A549 (cell line): ENCODE data around the gene WSCD2. TPM values are rescaled to one million over a fixed set of nuclear protein-coding genes. Genes with fewer than 3 reads are reported as not detected.

Experiments used
- ATAC-seq, 2 experiments: fragments of 200-7000 bp in 1 of 2; fragments of >200 bp in 1 of 2; cut with Nextera tagmentation in 1 of 2; cut with Tn5 transposase in 1 of 2; 3 replicates each; pipeline versions ENCODE4 v1.8.0 to v1.9.1; 2018 to 2020; ENCODE audit warnings: mild to moderate bottlenecking in 1 of 2, moderate library complexity in 1 of 2
- CTCF ChIA-PET: fragments of 300-600 bp; sonication (Branson Sonifier 250); formaldehyde crosslinking; extraction: SDS; loops from one replicate; lab custom pipeline; 2021; ENCODE audit warnings: antibody characterized with exemption, inconsistent platforms; lab: Yijun Ruan, JAX
- POLR2A ChIA-PET: fragments of 350-600 bp; formaldehyde crosslinking; extraction: SDS; loops from one replicate; lab custom pipeline; 2021; ENCODE audit warnings: antibody characterized with exemption, inconsistent platforms; lab: Yijun Ruan, JAX
- DNase-seq, 2 experiments: peaks; one replicate each; pipeline versions ENCODE4 v3.0.0 to v3.0.0-alpha.2; 2011 to 2016; ENCODE audit warnings: low read depth in 1 of 2, low spot score in 1 of 2
- FAIRE-seq: peaks from 2 replicates; lab custom pipeline; 2011; peaks lifted over from hg19 to GRCh38; lab: Jason Lieb, UNC
- H3K27ac ChIP-seq, 2 experiments: fragments of >200 bp; sonication (Bioruptor Twin); formaldehyde crosslinking; 3 replicates each; pipeline ENCODE4 v1.5.1; 2016 to 2017
- H3K4me1 ChIP-seq: fragments of >200 bp; sonication (Bioruptor Twin); formaldehyde crosslinking; 3 replicates; pipeline ENCODE4 v1.6.1; 2016
- H3K4me2 ChIP-seq: fragments of >200 bp; sonication (Bioruptor Twin); formaldehyde crosslinking; 3 replicates; pipeline ENCODE4 v1.6.1; 2016
- H3K4me3 ChIP-seq: fragments of >200 bp; sonication (Bioruptor Twin); formaldehyde crosslinking; 3 replicates; pipeline ENCODE4 v1.5.1; 2016
- H3K9me3 ChIP-seq: fragments of >200 bp; sonication (Bioruptor Twin); formaldehyde crosslinking; 3 replicates; pipeline ENCODE4 v1.6.1; 2016
- CBX8 ChIP-seq: fragments of 200-600 bp; sonication (generic); IDR thresholded peaks from 2 replicates; pipeline ENCODE4 v1.6.1; 2016
- CEBPB ChIP-seq, 2 experiments: fragments of >200 bp in 1 of 2; sonication (Bioruptor Twin) in 1 of 2; formaldehyde crosslinking in 1 of 2; IDR thresholded peaks; 2 replicates each; pipeline ENCODE4 v1.6.1; 2012 to 2016
- E2F6 ChIP-seq: IDR thresholded peaks from 2 replicates; pipeline ENCODE4 v1.6.1; 2012; ENCODE audit warnings: low read depth, borderline replicate concordance
- ELK1 ChIP-seq: fragments of 150-350 bp; IDR thresholded peaks from 2 replicates; pipeline ENCODE4 v1.6.1; 2014; ENCODE audit warnings: low read depth, mild to moderate bottlenecking, low read length
- EP300 ChIP-seq, 2 experiments: fragments of >200 bp; sonication (Bioruptor Twin); formaldehyde crosslinking; IDR thresholded peaks; 2 replicates in 1 of 2; 3 replicates in 1 of 2; pipeline ENCODE4 v1.6.1; 2016 to 2017
- FOXS1 ChIP-seq: fragments of 250-450 bp; sonication (Bioruptor Pico); IDR thresholded peaks from 2 replicates; pipeline ENCODE4 v1.5.0; 2020; ENCODE audit warnings: mild to moderate bottlenecking, moderate library complexity
- HDAC2 ChIP-seq: fragments of 200-600 bp; sonication (generic); IDR thresholded peaks from 2 replicates; pipeline ENCODE4 v1.6.1; 2016
- HES2 ChIP-seq: fragments of >200 bp; sonication (Bioruptor Twin); formaldehyde crosslinking; IDR thresholded peaks from 2 replicates; pipeline ENCODE4 v1.6.1; 2016
- HOXA7 ChIP-seq: fragments of 250-450 bp; sonication (Bioruptor Pico); IDR thresholded peaks from 2 replicates; pipeline ENCODE4 v1.5.0; 2020; ENCODE audit warnings: mild to moderate bottlenecking, moderate library complexity
- JUNB ChIP-seq: fragments of >200 bp; sonication (Bioruptor Twin); formaldehyde crosslinking; IDR thresholded peaks from 2 replicates; pipeline ENCODE4 v1.6.1; 2016
- KDM1A ChIP-seq: fragments of 200-600 bp; sonication (generic); IDR thresholded peaks from 2 replicates; pipeline ENCODE4 v1.6.1; 2016; ENCODE audit warnings: low read depth, mild to moderate bottlenecking
- KDM5A ChIP-seq: fragments of 200-600 bp; sonication (generic); IDR thresholded peaks from 2 replicates; pipeline ENCODE4 v1.6.1; 2016; ENCODE audit warnings: antibody characterized with exemption, mild to moderate bottlenecking
- MAFK ChIP-seq: fragments of 450-650 bp; IDR thresholded peaks from 2 replicates; pipeline ENCODE4 v1.6.1; 2014; ENCODE audit not compliant: partially characterized antibody
- MAX ChIP-seq: IDR thresholded peaks from 2 replicates; pipeline ENCODE4 v1.6.1; 2012
- NR3C1 ChIP-seq: fragments of >200 bp; sonication (Bioruptor Twin); formaldehyde crosslinking; IDR thresholded peaks from 3 replicates; pipeline ENCODE4 v1.6.1; 2017
- POLR2AphosphoS2 ChIP-seq: conservative IDR thresholded peaks from 2 replicates; pipeline ENCODE4 v1.6.1; 2012; ENCODE audit warnings: low read length, improper control_type of control experiment, inconsistent platforms
- RCOR1 ChIP-seq: fragments of 150-350 bp; IDR thresholded peaks from 2 replicates; pipeline ENCODE4 v1.6.1; 2014; ENCODE audit warnings: antibody characterized with exemption, low read length, low read depth
- REST ChIP-seq: fragments of 200-600 bp; sonication (generic); IDR thresholded peaks from 2 replicates; pipeline ENCODE4 v1.6.1; 2016; ENCODE audit warnings: antibody characterized with exemption, mild to moderate bottlenecking, moderate library complexity
- RNF2 ChIP-seq: fragments of 200-600 bp; sonication (generic); IDR thresholded peaks from 2 replicates; pipeline ENCODE4 v1.6.1; 2016; ENCODE audit warnings: low read depth, mild to moderate bottlenecking, antibody characterized with exemption, moderate library complexity, borderline replicate concordance
- SMC3 ChIP-seq: fragments of >200 bp; sonication (Bioruptor Twin); formaldehyde crosslinking; IDR thresholded peaks from 3 replicates; pipeline ENCODE4 v1.6.1; 2018; ENCODE audit warnings: inconsistent platforms
- SREBF2 ChIP-seq: fragments of 450-650 bp; IDR thresholded peaks from 2 replicates; pipeline ENCODE4 v1.6.1; 2014; ENCODE audit warnings: mild to moderate bottlenecking, moderate library complexity
- TP53 ChIP-seq: fragments of 250-450 bp; sonication (Bioruptor Pico); IDR thresholded peaks from 2 replicates; pipeline ENCODE4 v1.5.0; 2021; ENCODE audit warnings: mild to moderate bottlenecking, moderate library complexity
- ZC3H11A ChIP-seq: fragments of 450-650 bp; IDR thresholded peaks from 2 replicates; pipeline ENCODE4 v1.6.1; 2014; ENCODE audit warnings: antibody characterized with exemption, mild to moderate bottlenecking
- WGBS: methylation state at CpG from one replicate; pipeline ENCODE4 v1.1.6; 2017; ENCODE audit errors: missing lambda C conversion rate; 5-methylcytosine and 5-hydroxymethylcytosine counted together
- polyA plus RNA-seq, 4 experiments: library from polyadenylated mRNA; depleted of rRNA in 3 of 4; stranded (reverse); fragments of >200 nt; fragmentation: RNase III in 1 of 4; extraction: RNeasy Plus Mini Kit Qiagen cat#74134 plus additional on column Dnase treatment in 1 of 4; gene quantifications; 2 replicates in 3 of 4; 3 replicates in 1 of 4; pipeline ENCODE4 v1.2.3, GENCODE V29; 2011 to 2017

Gene WSCD2
- polyA plus RNA-seq, 2 of the 4 experiments (the other 2 are of a cell fraction) = not detected

GRCh38 chr12:108103517-108103916 lies 25.6 kb upstream of the WSCD2 start:
- Histone ChIP-seq H3K4me3 (no peak overlapping the region), H3K27ac (no peak overlapping the region), H3K9me3 (no peaks in the 10 kb centered on the region), H3K4me2 (no peak overlapping the region), H3K4me1 (no peaks in the 10 kb centered on the region)
- ChIA-PET POLR2A (no interaction called here), CTCF (no interaction called here)
- no peak for DNase-seq
- TF ChIP-seq CEBPB (IDR thresholded peaks at IDR 0.05) (no peak), SREBF2 (no peak), HDAC2 (no peak), TP53 (CRISPR knock-in tag) (no peak), ELK1 (no peak), KDM5A (no peak), EP300 (IDR thresholded peaks at IDR 0.05) (no peak), E2F6 (no peak), FOXS1 (CRISPR knock-in tag) (no peak), KDM1A (no peak), HES2 (no peak), HOXA7 (CRISPR knock-in tag) (no peak), RCOR1 (no peak), CBX8 (no peak), RNF2 (no peak), MAX (no peak)
- 32% methylated on average over 3 of the region's 3 CpGs for WGBS
- ATAC-seq = no peak
- FAIRE-seq = no peak

- CTCF ChIA-PET = no interaction called here
- Histone ChIP-seq H3K9me3 (no peaks in the 10 kb centered on the region), H3K4me2 (no peak overlapping the region), H3K4me1 (no peaks in the 10 kb centered on the region), H3K4me3 (no peak overlapping the region), H3K27ac (no peak overlapping the region)
- FAIRE-seq (no peak), DNase-seq (no peak), ATAC-seq (no peak)
- POLR2A ChIA-PET = no interaction called here
- WGBS = 8% methylated on average over 1 of the region's 1 CpG
- TF ChIP-seq FOXS1 (CRISPR knock-in tag) (no peak), MAX (no peak), MAFK (peak; percentile 89)
Measured at GRCh38 chr12:108104657-108105056, 24.4 kb upstream of the WSCD2 start.

- ChIA-PET CTCF (interaction anchor here (0.7 kb wide), 1 partner anchor 472 kb away, joined by 3 read pairs; no protein-coding TSS in a partner anchor), POLR2A (no interaction called here)
- no peak overlapping the region for H3K27ac ChIP-seq
- no peak overlapping the region for H3K4me2 ChIP-seq
- H3K9me3 ChIP-seq = no peaks in the 10 kb centered on the region
- ATAC-seq (no peak), DNase-seq (no peak), FAIRE-seq (no peak)
- WGBS = 14% methylated on average over 1 of the region's 1 CpG
- TF ChIP-seq SMC3 (no peak), CBX8 (no peak), HES2 (no peak), TP53 (CRISPR knock-in tag) (no peak), REST (no peak), ZC3H11A (no peak), NR3C1 (no peak), POLR2AphosphoS2 (no peak), JUNB (no peak)
- H3K4me3 ChIP-seq = no peak overlapping the region
- no peaks in the 10 kb centered on the region for H3K4me1 ChIP-seq
Measured at GRCh38 chr12:108106599-108106998, 22.5 kb upstream of the WSCD2 start.
